Limb (tissue), 2 donors: ENCODE data around the gene EAF2.
A peak's percentile ranks its signal among the peaks of the same experiment; 100 is the strongest.
"Not testable (repeated sequence)": the region's sequence is repeated elsewhere in the genome, so short reads cannot be mapped to it uniquely, and the experiment has no call there.

Experiments used
- DNase-seq, 2 donors: peaks; one replicate each; pipeline ENCODE4 v3.0.0-alpha.2; 2016; ENCODE audit errors: extremely low spot score in 2 of 2

EAF2 gene

GRCh38 chr3:121863247-121863646 lies 28.2 kb downstream of the EAF2 start:
- DNase-seq, result not testable (repeated sequence)

- DNase-seq, result no peak
Observed at GRCh38 chr3:121863801-121864200, 28.8 kb downstream of the EAF2 start.

DNA sequence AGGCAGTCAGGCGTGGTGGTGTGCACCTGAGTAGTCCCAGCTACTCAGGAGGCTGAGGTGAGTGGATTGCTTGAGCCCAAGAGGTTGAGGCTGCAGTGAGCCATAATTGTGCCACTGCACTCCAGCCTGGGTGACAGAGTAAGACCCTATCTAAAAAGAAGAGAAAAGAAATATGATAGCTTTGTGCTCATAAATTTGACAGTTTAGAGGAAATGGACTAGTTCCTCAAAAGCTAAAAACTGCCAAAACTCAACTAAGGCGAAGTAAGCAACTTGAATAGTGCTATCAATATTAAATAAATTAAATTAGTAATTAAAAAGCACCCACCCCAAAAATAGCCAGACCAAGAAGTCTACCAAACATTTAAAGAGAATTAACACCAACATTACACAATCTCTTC lies 34.7 kb downstream of the EAF2 start:
- DNase-seq, result no peak

DNA sequence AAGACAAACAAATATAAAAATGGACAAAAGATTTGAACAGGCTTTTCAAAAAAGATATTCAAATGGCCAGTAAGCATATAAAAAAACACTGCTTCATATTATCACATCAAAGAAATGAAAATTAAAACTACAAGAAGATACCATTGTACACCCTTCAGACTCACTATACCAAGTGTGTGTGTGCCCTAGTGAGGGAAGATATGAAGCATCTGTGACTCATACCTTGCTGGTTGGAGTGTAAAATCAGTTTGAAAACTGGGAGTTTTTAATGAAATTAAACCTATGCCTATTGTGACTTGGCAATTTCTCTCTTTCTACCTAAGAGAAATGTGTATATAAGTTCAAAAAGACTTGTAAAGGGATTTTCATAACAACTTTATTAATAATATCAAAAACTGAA lies 35.7 kb downstream of the EAF2 start:
- DNase-seq, result no peak

GRCh38 chr3:121871430-121871829 lies 36.4 kb downstream of the EAF2 start:
- DNase-seq, result no peak

DNA sequence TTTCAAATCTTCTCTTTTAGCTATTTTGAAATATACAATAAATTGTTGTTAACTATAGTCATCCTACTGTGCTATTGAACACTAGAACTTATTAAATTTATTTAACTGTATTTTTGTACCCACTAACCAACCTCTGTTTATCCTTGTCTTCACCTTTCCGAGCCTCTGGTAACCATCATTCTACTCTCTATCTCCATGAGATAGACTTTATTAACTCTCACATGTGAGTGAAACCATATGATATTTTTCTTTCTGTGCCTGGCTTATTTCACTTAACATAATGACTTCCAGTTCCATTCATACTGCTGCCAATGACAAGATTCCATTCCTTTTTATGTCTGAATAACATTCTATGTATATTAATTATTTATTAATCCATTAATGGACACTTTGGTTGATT lies 43.4 kb downstream of the EAF2 start:
- no peak for DNase-seq

DNA sequence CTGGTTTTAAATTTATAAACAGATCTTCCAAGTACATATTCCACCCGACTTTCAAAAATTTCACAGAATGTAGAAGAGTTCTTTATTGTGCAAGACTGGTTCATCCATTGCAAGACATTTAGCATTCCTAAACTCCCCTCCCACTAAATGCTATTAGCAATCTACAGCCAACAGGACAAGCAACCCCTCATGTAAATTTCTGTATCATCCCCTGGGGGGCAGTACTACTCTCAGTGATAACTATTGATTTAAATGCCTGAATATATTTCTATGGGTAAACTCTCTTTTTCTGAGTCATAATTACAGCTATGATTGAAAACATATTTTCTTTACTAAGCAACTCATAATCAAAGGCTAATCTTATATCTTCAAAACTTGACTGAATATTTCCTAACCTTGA lies 48.5 kb downstream of the EAF2 start:
- no peak for DNase-seq

GRCh38 chr3:121885386-121885785 lies 50.4 kb downstream of the EAF2 start:
- DNase-seq, result no peak

GRCh38 chr3:121894301-121894990 lies 59.4 kb downstream of the EAF2 start, which contains the start of gene SLC15A2:
Gene SLC15A2 (plus strand): TSS chr3:121894401. CDS start chr3:121894477, 76 bp downstream.
- peak; percentile 27 to 39 for DNase-seq

- no peak for DNase-seq
Observed at GRCh38 chr3:121895121-121895520, 60.1 kb downstream of the EAF2 start.

- no peak for DNase-seq
Observed at GRCh38 chr3:121895736-121896135, 60.7 kb downstream of the EAF2 start.

DNA sequence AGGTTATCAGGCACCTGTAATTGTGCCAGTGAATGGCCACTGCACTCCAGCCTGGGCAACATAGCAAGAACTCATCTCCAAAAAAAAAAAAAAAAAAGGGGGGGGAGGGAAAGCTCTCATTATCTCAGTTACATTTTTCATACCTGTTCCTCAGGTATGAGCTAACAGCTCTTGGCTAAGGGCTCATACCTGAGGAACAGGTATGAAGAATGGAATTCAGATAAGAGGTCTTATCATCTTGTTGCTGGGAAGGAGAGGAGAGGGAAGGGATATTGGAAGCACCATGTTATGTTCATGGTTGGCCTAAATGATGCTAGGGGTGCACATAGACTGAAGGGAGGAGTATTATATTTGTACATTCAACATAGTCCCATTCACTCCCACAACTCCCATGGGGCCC lies 61.8 kb downstream of the EAF2 start:
- DNase-seq, result no peak

DNA sequence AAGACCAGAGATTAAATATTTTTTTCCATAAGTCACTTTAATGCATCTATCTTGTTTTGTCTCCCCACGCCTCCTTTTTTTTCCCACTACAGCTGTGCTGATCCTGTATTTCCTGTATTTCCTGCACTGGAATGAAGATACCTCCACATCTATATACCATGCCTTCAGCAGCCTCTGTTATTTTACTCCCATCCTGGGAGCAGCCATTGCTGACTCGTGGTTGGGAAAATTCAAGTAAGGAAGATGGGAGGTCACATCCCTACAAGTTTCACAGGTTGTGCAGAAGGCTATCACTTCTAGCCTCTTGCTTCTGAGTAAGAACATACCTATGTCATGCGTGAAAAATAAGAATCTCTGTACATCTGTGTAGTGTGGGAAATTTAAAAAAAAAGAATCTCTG lies 62.3 kb downstream of the EAF2 start:
- no peak for DNase-seq

GRCh38 chr3:121913305-121913990 lies 78.4 kb downstream of the EAF2 start:
- no peak for DNase-seq

- no peak for DNase-seq
Observed at GRCh38 chr3:121914081-121914998, 79.3 kb downstream of the EAF2 start.

GRCh38 chr3:121916189-121916588 lies 81.2 kb downstream of the EAF2 start:
- no peak for DNase-seq

GRCh38 chr3:121918779-121919483 lies 83.9 kb downstream of the EAF2 start:
- DNase-seq, result no peak

DNA sequence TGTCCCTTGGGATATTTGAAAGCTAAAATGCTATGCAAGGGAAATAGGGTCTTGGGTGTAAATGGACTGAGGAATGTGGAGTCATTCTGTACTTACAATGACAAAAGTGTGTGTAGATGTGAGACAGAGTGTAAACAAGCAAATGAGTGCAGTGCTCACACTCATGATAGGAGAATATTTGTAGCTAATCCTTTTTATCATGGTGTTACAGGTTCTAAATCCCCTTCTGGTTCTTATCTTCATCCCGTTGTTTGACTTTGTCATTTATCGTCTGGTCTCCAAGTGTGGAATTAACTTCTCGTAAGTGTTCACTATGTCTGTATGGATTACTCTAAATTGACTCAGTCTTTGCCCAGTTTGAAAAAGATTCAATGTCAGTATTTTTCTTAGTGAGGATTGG lies 89.7 kb downstream of the EAF2 start:
- DNase-seq, result no peak

DNA sequence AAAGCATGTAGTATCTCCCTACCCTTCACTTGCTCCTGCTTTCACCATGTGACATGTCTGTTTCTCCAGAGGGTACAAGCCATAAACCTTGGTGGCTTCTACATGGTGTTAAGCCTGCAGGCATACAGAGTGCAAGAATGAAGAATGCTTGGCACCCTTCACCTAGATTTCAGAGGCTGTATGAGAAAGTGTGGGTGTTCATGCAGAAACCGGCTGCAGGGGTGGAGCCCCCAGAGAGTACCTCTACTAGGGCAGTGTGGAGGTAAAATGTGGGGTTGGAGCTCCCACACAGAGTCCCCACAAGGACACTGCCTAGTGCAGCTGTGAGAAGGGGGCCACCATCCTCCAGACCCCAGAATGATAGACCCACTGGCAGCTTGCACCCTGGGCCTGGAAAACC lies 91.4 kb downstream of the EAF2 start:
- no peak for DNase-seq
